NCI-H1417 treated with DMSO at 0.1 percent for 48 hours (cell line): ENCODE data around the gene ZNF316.
"Not testable (repeated sequence)": the region's sequence is repeated elsewhere in the genome, so short reads cannot be mapped to it uniquely, and the experiment has no call there.

ENCODE experiments used
- DNase-seq: peaks from one replicate; lab custom pipeline; 2025; lab: John Stamatoyannopoulos, UW

Gene ZNF316

DNA sequence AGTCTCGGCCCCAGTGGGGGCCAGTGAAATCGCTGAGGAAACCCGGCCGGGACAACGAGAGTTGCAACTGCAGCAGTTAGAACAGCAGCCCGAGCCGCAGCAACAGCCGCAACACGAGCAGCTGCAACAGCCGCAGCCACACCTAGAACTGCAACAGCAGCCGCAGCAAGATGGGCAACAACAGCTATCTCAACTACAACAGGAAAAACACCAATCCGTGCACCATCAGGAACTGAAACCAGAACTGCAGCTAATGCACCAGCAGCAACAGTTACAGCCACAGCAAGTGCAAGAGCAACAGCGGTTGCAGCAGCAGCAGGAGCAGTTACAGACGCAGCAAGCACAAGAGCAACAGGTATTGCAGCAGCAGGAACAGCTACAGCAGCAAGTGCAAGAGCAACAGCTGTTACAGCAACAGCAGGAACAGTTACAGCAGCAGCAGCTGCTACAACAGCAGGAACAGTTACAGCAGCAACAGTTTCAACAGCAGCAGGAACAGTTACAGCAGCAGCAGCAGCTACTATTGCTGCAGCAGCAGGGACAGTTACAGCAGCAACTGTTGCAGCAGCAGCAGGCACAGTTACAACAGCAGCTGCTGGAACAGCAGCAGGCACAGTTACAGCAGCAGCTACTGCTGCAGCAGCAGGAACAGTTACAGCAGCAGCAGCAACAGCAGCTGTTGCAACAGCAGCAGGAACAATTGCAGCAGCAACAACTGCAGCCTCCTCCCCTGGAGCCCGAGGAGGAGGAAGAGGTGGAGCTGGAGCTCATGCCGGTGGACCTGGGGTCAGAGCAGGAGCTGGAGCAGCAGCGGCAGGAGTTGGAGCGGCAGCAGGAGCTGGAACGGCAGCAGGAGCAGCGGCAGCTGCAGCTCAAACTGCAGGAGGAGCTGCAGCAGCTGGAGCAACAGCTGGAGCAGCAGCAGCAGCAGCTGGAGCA lies 15.7 kb upstream of the ZNF316 start:
- no peak for DNase-seq

DNA sequence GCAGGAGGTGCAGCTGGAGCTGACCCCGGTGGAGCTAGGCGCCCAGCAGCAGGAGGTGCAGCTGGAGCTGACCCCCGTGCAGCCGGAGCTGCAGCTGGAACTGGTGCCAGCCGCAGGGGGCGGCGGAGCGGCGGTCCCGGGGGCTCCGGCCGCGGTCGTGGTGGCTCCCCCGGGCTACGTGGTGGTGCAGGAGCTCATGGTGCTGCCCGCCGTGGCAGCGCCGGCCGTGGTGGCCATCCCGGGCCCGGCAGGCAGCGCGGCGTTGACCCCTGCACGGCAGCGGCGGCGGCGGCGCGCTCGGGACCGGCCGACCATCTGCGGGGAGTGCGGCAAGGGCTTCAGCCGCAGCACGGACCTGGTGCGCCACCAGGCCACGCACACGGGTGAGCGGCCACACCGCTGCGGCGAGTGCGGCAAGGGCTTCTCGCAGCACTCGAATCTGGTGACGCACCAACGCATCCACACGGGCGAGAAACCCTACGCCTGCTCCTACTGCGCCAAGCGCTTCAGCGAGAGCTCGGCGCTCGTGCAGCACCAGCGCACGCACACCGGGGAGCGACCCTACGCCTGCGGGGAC lies 14.9 kb upstream of the ZNF316 start:
- DNase-seq, result no peak

GRCh38 chr7:6623589-6624245 lies 13.4 kb upstream of the ZNF316 start:
- DNase-seq, result no peak

- no peak for DNase-seq
These were observed 12.9 kb upstream of the ZNF316 start for GRCh38 chr7:6624246-6624611.

- DNase-seq, result no peak
These were observed 9.1 kb upstream of the ZNF316 start for GRCh38 chr7:6628045-6628444.

DNA sequence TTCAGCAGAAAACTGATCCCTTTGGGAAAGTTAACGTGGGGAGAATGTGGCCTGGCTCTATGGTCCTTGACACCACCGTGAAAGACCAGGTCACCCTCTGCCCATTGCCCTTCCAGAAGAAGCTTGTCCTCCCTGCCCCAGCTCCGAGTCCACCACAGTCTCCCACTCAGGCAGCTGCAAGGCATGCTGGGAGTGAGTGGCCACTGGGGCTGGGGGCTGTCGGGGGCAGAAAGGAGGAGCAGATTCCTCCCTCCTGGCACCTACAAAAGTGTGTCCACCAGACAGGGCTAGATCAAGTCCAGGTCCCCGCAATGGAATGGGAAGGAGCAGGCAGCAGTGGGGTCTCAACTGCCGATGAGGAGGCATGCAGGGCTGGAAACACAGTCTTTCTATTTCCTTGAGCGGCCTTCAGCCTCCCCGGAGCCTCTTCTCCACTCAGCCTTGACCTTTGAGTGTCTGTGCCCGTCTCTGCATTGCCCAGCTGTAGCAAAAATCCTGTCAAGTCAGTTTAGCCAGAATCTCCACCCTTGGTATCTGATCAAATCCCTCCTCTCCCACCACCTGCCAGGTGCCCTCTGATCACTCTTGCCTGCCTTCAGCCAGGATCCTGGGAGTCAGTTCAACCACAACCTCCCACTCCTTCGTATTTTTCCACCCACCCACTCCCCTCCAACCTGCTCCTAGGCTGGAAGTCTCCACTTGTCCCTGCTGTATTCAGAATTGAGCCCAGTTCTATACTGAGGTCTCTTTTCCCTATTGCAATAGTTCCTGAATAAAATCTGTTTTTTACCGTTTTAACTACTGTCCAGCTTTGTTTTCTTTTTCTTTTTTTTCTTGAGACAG lies 6.9 kb upstream of the ZNF316 start:
- DNase-seq, result no peak

DNA sequence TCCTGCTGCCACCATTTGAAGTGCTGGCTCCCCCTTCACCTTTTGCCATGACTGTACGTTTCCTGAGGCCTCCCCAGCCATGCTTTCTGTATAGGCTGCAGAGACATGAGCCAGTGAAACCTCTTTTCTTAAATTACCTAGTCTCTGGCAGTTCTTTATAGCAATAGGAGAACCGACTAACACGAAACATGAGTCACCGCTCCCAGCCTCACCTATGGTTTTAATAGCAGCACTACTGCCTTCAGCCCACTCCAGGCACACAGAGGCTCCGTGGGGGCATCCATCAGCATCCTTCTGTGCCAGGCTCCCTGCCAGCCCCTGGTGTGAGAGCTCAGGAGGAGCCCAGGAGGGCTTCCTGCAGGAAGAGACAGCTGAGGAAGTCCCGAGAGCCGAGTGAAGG lies 5.5 kb upstream of the ZNF316 start:
- DNase-seq, result no peak

DNA sequence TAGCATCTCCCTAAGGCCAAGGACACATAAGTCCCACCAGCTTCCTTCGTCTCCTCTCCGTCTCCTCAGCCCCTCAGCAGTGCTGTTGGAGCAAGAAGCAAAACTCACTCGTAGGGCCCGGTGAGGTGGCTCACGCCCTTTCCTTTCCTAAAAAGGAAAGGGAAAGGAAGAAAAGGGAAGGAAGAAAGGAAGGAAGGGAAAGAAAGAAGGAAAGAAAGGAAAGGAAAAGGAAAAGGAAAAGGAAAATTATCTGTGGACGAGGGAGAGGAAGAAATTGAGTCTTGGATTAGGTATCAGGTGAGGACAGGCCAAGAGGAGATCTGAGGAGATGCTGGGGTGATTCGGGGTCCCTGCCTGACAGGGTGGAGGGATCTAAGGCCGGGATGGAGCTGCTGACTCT lies 3.1 kb upstream of the ZNF316 start:
- no peak for DNase-seq

DNA sequence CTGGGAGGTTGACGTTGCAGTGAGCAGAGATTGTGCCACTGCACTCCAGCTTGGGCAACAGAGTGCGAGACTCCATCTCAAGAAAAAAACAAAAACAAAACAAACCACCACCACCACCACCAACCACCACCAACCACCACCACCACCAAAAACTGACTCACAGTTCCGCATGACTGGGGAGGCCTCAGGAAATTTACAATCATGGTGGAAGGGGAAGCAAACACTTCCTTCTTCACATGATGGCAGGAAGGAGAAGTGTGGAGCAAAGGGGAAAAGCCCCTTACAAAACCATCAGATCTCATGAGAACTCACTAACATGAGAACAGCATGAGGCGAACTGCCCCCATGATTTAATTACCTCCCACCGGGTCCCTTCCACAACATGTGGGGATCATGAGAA lies 2.1 kb upstream of the ZNF316 start:
- DNase-seq, result not testable (repeated sequence)

- DNase-seq, result no peak
These were observed 569 bp downstream of the ZNF316 start for GRCh38 chr7:6637544-6638229.

DNA sequence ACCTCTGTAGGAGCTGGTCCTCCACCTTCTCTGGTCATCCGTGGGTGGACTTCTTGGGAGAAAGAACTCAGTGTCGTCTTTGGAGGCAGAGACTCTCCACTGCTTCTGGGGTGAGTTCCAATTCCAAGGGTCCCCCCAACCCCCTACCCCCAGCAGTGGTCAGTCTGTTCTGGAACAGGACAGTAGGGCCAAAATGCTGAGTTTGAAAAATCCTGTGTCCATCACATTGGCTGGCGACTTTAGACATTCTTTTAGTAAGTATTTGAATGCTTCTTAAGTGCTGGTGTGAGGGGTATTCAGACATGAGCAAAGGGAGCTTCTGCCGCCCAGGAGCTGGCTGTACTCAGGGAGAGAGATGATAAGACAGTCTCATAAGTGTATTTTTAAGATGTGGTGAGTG lies 1.9 kb downstream of the ZNF316 start:
- no peak for DNase-seq

DNA sequence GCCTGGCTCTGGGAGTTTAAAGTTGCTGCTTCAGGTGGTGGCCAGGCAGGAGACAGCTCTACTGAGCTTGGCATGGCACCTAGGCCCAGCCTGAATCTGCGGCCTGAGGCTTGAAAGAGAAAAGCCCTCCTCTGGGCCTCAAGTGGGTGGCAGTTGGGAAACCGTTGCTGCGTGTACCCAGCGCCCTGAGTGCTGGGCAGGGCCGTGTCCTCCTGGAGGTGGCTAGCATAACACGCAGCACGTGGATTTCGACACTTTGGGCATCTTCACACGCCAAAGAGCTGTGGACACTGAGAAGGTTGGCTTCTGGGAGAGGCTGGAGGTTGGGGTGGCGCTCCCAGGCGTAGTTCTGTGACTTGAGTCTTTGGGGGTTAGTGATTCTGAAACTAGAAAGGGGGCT lies 2.5 kb downstream of the ZNF316 start:
- DNase-seq, result no peak

DNA sequence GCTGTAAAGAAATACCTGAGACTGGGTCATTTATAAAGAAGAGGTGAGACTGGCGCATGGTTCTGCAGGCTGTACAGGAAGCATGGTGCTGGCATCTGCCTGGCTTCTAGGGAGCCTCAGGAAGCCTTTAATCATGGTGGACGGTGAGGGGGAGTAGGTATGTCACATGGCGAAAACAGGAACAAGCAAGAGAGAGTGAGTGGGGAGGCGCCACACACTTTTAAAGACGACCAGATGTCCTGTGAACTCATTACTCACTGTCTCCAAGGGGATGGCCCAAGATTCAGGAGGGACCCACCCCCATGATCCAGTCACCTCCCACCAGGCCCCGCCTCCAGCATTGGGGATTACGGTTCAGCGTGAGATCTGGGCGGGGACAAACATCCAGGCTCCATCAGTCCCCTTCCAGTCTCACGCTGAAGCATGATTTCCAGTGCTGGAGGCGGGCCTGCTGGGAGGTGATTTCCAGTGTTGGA lies 3.2 kb downstream of the ZNF316 start:
- no peak for DNase-seq

DNA sequence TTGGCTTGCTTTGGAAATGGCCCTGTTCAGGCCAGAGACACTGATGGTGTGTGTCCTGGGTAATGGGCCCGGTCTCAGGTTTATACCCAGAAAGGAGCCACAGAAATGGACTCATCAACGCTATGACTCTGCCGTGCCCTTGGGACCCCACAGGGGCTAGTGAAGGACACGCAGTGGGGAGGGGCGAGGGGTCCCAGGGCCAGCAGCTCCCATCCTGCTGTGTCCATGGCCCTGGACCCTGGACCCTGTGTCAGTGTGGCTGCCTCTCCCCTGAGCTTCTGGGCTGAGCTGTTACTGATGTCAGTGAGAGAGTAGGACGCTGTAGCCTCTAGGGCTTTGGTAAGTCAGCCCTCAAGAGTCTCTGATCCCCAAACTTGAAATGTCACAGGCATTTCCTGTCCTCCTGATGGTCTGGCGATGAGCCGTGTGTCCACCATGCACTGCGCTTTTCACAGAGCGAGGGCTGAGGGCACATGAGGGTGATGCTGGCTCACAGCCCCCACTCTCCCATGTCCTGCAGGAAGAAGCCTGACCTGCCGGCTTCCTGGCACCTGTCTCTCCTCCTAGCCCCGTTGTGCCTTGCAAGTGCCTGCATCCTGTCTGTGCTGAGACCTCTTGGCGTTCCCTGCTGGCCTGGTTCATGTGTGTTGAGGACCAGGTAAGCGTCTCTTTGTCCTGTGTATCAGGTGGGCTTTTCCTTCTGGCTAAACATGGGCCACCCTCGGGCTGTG lies 4.4 kb downstream of the ZNF316 start:
- no peak for DNase-seq

DNA sequence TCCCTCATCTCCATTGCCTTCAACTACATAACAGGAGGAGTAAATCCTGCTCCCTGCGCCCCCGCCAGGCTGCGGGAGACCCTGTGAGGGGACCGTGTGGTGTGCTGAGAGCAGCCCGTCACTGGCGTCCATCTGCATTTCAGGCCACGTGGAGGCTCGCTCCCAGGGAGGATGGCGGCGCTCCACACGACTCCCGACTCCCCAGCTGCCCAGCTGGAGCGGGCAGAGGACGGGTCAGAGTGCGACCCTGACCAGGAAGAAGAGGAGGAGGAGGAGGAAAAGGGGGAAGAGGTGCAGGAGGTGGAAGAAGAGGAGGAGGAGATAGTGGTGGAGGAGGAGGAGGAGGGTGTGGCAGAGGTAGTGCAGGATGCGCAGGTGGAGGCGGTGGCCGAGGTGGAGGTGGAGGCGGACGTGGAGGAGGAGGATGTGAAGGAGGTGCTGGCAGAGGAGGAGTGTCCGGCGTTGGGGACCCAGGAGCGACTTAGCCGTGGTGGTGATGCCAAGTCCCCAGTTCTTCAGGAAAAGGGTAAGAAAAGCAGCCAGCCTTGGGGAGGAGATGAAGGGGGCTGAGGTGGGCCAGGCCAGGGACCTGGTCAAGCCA lies 5.2 kb downstream of the ZNF316 start:
- no peak for DNase-seq

DNA sequence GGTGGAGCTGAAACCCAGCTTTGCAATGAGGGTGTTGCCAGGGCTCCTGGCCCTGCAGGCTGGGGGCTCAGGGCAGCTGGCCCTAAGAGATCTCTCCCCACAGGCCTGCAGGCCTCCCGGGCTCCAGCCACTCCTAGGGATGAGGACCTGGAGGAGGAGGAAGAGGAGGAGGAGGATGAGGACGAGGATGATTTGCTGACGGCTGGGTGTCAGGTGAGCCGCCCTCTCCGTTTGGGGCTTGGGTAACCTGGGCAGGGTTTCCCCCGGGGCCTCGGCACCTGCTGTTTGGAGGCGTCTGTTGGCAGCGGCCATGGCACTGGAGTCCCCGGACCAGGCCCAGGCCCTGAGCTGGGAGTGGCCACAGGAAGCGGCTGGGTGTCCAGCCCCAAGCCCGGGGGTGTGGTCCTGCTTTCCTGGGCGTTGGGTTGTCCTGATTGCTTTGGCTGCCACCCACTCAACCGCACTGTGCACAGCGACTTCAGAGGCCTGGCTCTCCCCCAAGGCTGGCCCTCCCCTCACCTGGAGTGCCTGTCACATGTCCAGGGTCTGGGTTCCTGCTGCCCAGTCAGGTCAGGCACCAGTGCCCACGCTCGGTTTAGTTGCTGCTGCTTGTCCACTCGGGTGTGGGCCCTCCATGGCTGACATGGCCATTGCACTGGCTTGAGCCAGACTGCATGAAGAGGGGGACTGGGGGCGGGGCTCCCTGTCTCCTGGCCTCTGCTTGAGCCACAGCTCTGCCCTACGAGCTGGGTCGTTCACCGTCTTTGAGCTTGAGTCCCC lies 5.9 kb downstream of the ZNF316 start:
- DNase-seq, result no peak

DNA sequence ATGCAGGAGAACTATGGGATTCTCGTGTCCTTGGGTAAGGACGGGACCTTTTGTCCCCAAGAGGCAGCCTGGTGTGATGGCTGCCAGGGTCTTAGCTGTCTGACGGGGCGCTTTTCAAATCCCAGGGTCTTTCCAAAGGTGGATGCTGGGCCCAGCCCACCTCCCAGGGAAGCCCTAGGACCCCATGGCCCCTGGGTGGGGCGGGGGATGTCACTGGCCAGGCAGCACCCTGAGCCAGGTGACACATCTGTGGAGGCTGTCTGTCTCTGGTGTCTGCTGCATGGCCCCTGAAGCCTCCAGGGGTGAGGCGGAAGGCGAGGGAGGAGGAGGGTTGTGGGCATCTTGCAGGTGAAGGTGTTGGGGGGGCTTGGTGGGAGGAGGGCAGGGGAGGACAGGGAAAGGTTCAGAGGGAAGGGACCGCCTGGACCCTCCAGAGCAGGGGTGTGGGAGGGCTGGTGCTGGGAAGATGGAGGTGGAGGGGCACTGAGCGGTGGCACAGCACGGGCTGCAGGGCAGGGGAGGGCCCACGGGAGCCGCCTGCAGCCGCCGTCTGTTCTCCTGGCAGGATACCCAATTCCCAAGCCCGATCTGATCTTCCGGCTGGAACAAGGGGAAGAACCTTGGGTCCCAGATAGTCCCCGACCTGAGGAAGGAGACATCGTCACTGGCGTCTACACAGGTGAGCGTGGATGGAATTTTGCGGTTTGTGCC lies 7.0 kb downstream of the ZNF316 start:
- DNase-seq, result no peak

- DNase-seq, result no peak
These were observed 7.6 kb downstream of the ZNF316 start for GRCh38 chr7:6644728-6645127.

GRCh38 chr7:6646465-6646864 lies 9.3 kb downstream of the ZNF316 start:
- no peak for DNase-seq
